SK-N-SH treated with all-trans-retinoic acid at 6 μM for 48 hours (cell line): ENCODE measurements around the gene DNAJC25.

ENCODE experiments used
- ATAC-seq: fragments of 200-7000 bp; cut with Tn5 transposase; 3 replicates; pipeline ENCODE4 v1.9.1; 2020; ENCODE audit warnings: mild to moderate bottlenecking, moderate library complexity
- ARNTL ChIP-seq: fragments of 450-650 bp; formaldehyde crosslinking; IDR thresholded peaks from 2 replicates; pipeline ENCODE4 v1.5.0; 2020; ENCODE audit warnings: low read depth, mild to moderate bottlenecking, moderate library complexity, borderline replicate concordance
- BACH2 ChIP-seq: fragments of 250-450 bp; sonication (Bioruptor Pico); IDR thresholded peaks from 2 replicates; pipeline ENCODE4 v1.9.0; 2021; ENCODE audit warnings: mild to moderate bottlenecking, borderline replicate concordance
- CSDC2 ChIP-seq: fragments of 250-450 bp; sonication (Bioruptor Pico); IDR thresholded peaks from 2 replicates; pipeline ENCODE4 v1.5.0; 2020; ENCODE audit warnings: mild to moderate bottlenecking, moderate library complexity
- CSRNP3 ChIP-seq: fragments of 250-450 bp; sonication (Bioruptor Pico); IDR thresholded peaks from 2 replicates; pipeline ENCODE4 v1.5.1; 2021; ENCODE audit warnings: mild to moderate bottlenecking, moderate library complexity
- ESRRG ChIP-seq: fragments of 250-450 bp; sonication (Bioruptor Pico); IDR thresholded peaks from 2 replicates; pipeline ENCODE4 v1.6.1; 2021; ENCODE audit warnings: mild to moderate bottlenecking
- GLIS3 ChIP-seq: fragments of 250-450 bp; sonication (Bioruptor Pico); IDR thresholded peaks from 2 replicates; pipeline ENCODE4 v1.5.0; 2020; ENCODE audit warnings: mild to moderate bottlenecking, moderate library complexity
- ISL1 ChIP-seq: fragments of 250-450 bp; sonication (Bioruptor Pico); IDR thresholded peaks from 2 replicates; pipeline ENCODE4 v2.1.2; 2022; ENCODE audit warnings: mild to moderate bottlenecking, moderate library complexity
- OSR1 ChIP-seq: fragments of 250-450 bp; sonication (Bioruptor Pico); IDR thresholded peaks from 2 replicates; pipeline ENCODE4 v1.8.0; 2022; ENCODE audit warnings: moderate library complexity, mild to moderate bottlenecking, inconsistent platforms
- PPARA ChIP-seq: fragments of 250-450 bp; sonication (Bioruptor Pico); IDR thresholded peaks from 2 replicates; pipeline ENCODE4 v1.5.0; 2020; ENCODE audit warnings: mild to moderate bottlenecking, borderline replicate concordance
- RARB ChIP-seq: fragments of 250-450 bp; sonication (Bioruptor Pico); IDR thresholded peaks from 2 replicates; pipeline ENCODE4 v1.8.0; 2021; ENCODE audit warnings: mild to moderate bottlenecking, moderate library complexity
- SNAI2 ChIP-seq: fragments of 250-450 bp; sonication (Bioruptor Pico); IDR thresholded peaks from 2 replicates; pipeline ENCODE4 v1.5.0; 2020; ENCODE audit warnings: mild to moderate bottlenecking, moderate library complexity
- TOX ChIP-seq: fragments of 250-450 bp; sonication (Bioruptor Pico); IDR thresholded peaks from 2 replicates; pipeline ENCODE4 v1.8.0; 2021; ENCODE audit warnings: mild to moderate bottlenecking, moderate library complexity, borderline replicate concordance
- TSHZ2 ChIP-seq: fragments of 250-450 bp; sonication (Bioruptor Pico); IDR thresholded peaks from 2 replicates; pipeline ENCODE4 v1.5.0; 2020; ENCODE audit warnings: mild to moderate bottlenecking, moderate library complexity
- ZC3H10 ChIP-seq: fragments of 250-450 bp; sonication (Bioruptor Pico); IDR thresholded peaks from 2 replicates; pipeline ENCODE4 v1.5.1; 2021; ENCODE audit warnings: mild to moderate bottlenecking, moderate library complexity
- ZFP3 ChIP-seq: fragments of 250-450 bp; sonication (Bioruptor Pico); IDR thresholded peaks from 2 replicates; pipeline ENCODE4 v1.5.0; 2020; ENCODE audit warnings: mild to moderate bottlenecking, moderate library complexity
- ZFP30 ChIP-seq: fragments of 450-650 bp; formaldehyde crosslinking; IDR thresholded peaks from 2 replicates; pipeline ENCODE4 v1.5.0; 2022; ENCODE audit warnings: mild to moderate bottlenecking, moderate library complexity
- ZNF565 ChIP-seq: fragments of 450-650 bp; formaldehyde crosslinking; conservative IDR thresholded peaks from 2 replicates; pipeline ENCODE4 v1.5.0; 2020; ENCODE audit warnings: low read depth, mild to moderate bottlenecking, moderate library complexity
- ZNF8 ChIP-seq: fragments of 450-650 bp; formaldehyde crosslinking; IDR thresholded peaks from 2 replicates; pipeline ENCODE4 v1.5.0; 2020; ENCODE audit warnings: mild to moderate bottlenecking, moderate library complexity
- TF ChIP-seq, protein P1 (sequence below): fragments of 250-450 bp; sonication (Bioruptor Pico); IDR thresholded peaks from 2 replicates; pipeline ENCODE4 v1.5.1; 2020; ENCODE audit warnings: low read depth, mild to moderate bottlenecking, moderate library complexity
- TF ChIP-seq, protein P2 (sequence below): fragments of 250-450 bp; sonication (Bioruptor Pico); IDR thresholded peaks from 2 replicates; pipeline ENCODE4 v1.8.0; 2021; ENCODE audit warnings: low read depth, mild to moderate bottlenecking, moderate library complexity, borderline replicate concordance

The DNAJC25 gene

GRCh38 chr9:111648066-111648465 is 16.9 kb downstream of the DNAJC25 start:
- no peak for ATAC-seq
- no peak for TF ChIP-seq BACH2 (CRISPR knock-in tag)
- TF ChIP-seq CSDC2 (CRISPR knock-in tag), result no peak
- TF ChIP-seq ZNF8, result no peak
- no peak for TF ChIP-seq SNAI2 (CRISPR knock-in tag)
- TF ChIP-seq ZFP3, result no peak
- no peak for TF ChIP-seq ZC3H10 (CRISPR knock-in tag)
- TF ChIP-seq TSHZ2, result no peak
- no peak for TF ChIP-seq ESRRG (CRISPR knock-in tag)
- no peak for TF ChIP-seq ISL1 (CRISPR knock-in tag)

- TF ChIP-seq CSRNP3 (CRISPR knock-in tag) (no peak), ISL1 (CRISPR knock-in tag) (no peak), TSHZ2 (no peak), PPARA (CRISPR knock-in tag) (no peak), RARB (no peak)
- ATAC-seq, result no peak
These were observed 17.9 kb downstream of the DNAJC25 start for GRCh38 chr9:111649016-111649415.

- ATAC-seq, result no peak
- TF ChIP-seq PPARA (CRISPR knock-in tag) (no peak), ZFP3 (no peak), OSR1 (CRISPR knock-in tag) (no peak), ARNTL (CRISPR knock-in tag) (no peak), RARB (no peak), ZC3H10 (CRISPR knock-in tag) (no peak), TSHZ2 (no peak), TOX (no peak), CSDC2 (CRISPR knock-in tag) (no peak), BACH2 (CRISPR knock-in tag) (no peak), ZFP30 (CRISPR knock-in tag) (no peak), GLIS3 (CRISPR knock-in tag) (no peak), ZNF565 (no peak)
- TF ChIP-seq, protein P1, sequence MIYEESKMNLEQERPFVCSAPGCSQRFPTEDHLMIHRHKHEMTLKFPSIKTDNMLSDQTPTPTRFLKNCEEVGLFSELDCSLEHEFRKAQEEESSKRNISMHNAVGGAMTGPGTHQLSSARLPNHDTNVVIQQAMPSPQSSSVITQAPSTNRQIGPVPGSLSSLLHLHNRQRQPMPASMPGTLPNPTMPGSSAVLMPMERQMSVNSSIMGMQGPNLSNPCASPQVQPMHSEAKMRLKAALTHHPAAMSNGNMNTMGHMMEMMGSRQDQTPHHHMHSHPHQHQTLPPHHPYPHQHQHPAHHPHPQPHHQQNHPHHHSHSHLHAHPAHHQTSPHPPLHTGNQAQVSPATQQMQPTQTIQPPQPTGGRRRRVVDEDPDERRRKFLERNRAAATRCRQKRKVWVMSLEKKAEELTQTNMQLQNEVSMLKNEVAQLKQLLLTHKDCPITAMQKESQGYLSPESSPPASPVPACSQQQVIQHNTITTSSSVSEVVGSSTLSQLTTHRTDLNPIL (CRISPR knock-in tag), result no peak
- TF ChIP-seq, protein P2, sequence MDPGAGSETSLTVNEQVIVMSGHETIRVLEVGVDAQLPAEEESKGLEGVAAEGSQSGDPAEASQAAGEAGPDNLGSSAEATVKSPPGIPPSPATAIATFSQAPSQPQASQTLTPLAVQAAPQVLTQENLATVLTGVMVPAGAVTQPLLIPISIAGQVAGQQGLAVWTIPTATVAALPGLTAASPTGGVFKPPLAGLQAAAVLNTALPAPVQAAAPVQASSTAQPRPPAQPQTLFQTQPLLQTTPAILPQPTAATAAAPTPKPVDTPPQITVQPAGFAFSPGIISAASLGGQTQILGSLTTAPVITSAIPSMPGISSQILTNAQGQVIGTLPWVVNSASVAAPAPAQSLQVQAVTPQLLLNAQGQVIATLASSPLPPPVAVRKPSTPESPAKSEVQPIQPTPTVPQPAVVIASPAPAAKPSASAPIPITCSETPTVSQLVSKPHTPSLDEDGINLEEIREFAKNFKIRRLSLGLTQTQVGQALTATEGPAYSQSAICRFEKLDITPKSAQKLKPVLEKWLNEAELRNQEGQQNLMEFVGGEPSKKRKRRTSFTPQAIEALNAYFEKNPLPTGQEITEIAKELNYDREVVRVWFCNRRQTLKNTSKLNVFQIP (CRISPR knock-in tag), result no peak
These were observed 25.9 kb downstream of the DNAJC25 start for GRCh38 chr9:111657051-111657450.
